Stomach (tissue), 9 donors: ENCODE measurements around the gene MTMR3. TPM values are rescaled to one million over a fixed set of nuclear protein-coding genes. Genes with fewer than 3 reads are reported as not detected.
"Not testable (repeated sequence)": the region's sequence is repeated elsewhere in the genome, so short reads cannot be mapped to it uniquely, and the experiment has no call there.

Source experiments
- DNase-seq, 2 donors: peaks; one replicate each; pipeline versions ENCODE4 v3.0.0 to v3.0.0-alpha.2; 2013 to 2019
- H3K27ac ChIP-seq, 5 donors: fragments of 200-600 bp in 4 of 5; sonication (generic) in 4 of 5; one replicate each; pipeline ENCODE4 v1.5.1; 2013 to 2019; ENCODE audit warnings: mild to moderate bottlenecking in 1 of 5, moderate library complexity in 1 of 5
- H3K27me3 ChIP-seq, 3 donors: fragments of 200-600 bp; sonication (generic); one replicate each; pipeline ENCODE4 v1.5.1; 2017 to 2019; ENCODE audit warnings: mixed run types in 1 of 3
- H3K36me3 ChIP-seq, 4 donors: fragments of 200-600 bp; sonication (generic); 1 replicate in 3 of 4; 2 replicates in 1 of 4; pipeline ENCODE4 v1.5.1; 2016 to 2019
- H3K4me1 ChIP-seq, 4 donors: fragments of 200-600 bp; sonication (generic); one replicate each; pipeline ENCODE4 v1.5.1; 2016 to 2019
- H3K4me3 ChIP-seq, 4 donors: fragments of 200-600 bp; sonication (generic) in 3 of 4; one replicate each; pipeline ENCODE4 v1.5.1; 2016 to 2019; ENCODE audit warnings: mild to moderate bottlenecking in 1 of 4
- H3K9me3 ChIP-seq, 4 donors: fragments of 200-600 bp; sonication (generic); one replicate each; pipeline ENCODE4 v1.5.1; 2016 to 2019
- CTCF ChIP-seq, 7 experiments: fragments of 450-650 bp in 4 of 7; fragments of 200-600 bp in 3 of 7; sonication (generic) in 3 of 7; IDR thresholded peaks; one replicate each; pipeline ENCODE4 v1.5.1; 2016 to 2019; ENCODE audit warnings: antibody characterized with exemption in 7 of 7, control low read depth in 2 of 7, mild to moderate bottlenecking in 1 of 7
- EP300 ChIP-seq: sonication (generic); formaldehyde crosslinking; IDR thresholded peaks from one replicate; pipeline ENCODE4 v1.6.1; 2017; ENCODE audit warnings: antibody characterized with exemption
- POLR2A ChIP-seq, 4 donors: fragments of 450-650 bp; IDR thresholded peaks; one replicate each; pipeline ENCODE4 v1.6.1; 2016; ENCODE audit warnings: antibody characterized with exemption in 4 of 4, control low read depth in 2 of 4, mild to moderate bottlenecking in 1 of 4, moderate library complexity in 1 of 4
- POLR2AphosphoS5 ChIP-seq, 3 donors: sonication (generic); formaldehyde crosslinking; IDR thresholded peaks; one replicate each; pipeline ENCODE4 v1.6.1; 2016; ENCODE audit warnings: antibody characterized with exemption in 3 of 3
- WGBS, 5 donors: extraction: QIAGEN DNeasy Blood & Tissue Kit in 3 of 5; methylation state at CpG; one replicate each; pipeline versions ENCODE4 v1.1.5 to v1.1.7; 2013 to 2018; 5-methylcytosine and 5-hydroxymethylcytosine counted together
- intact Hi-C: fragments of 100-400 bp; cut with DNase I; formaldehyde crosslinking; loops from one replicate; pipeline ENCODE4 v1.15.1; 2023; ENCODE audit warnings: low total_unique reads
- polyA plus RNA-seq, 3 donors: library from polyadenylated mRNA; stranded (reverse); fragments of 200-250 nt; gene quantifications; one replicate each; pipeline ENCODE4 v1.2.3, GENCODE V29; 2013
- total RNA-seq, 5 donors: library from RNA; depleted of rRNA; stranded (reverse); fragments of >200 nt; gene quantifications; one replicate each; pipeline versions ENCODE4 v1.1.0 to v1.2.3, GENCODE V29; 2014 to 2016
- donor health status: healthy with polysubstance abuse.
- donor health status: Bipolar disorder and iron deficiency.
- donor health status: healthy.

MTMR3 gene
- total and polyA plus RNA-seq, 8 donors = 7.3 to 120 (median 49.8) TPM

- no peaks in the 10 kb centered on the region for H3K27me3 ChIP-seq
- intact Hi-C loops = no loop called here
- no peaks in the 10 kb centered on the region for H3K36me3 ChIP-seq
- DNase-seq = no peak
- 94 to 100% (median 97%) methylated on average over 1 of the region's 1 CpG for WGBS, 5 donors
- H3K4me3 ChIP-seq = no peak overlapping the region
- no peak overlapping the region for H3K27ac ChIP-seq
- no peak for TF ChIP-seq CTCF (IDR thresholded peaks at IDR 0.05)
- no peak for TF ChIP-seq POLR2A (IDR thresholded peaks at IDR 0.05)
- TF ChIP-seq POLR2AphosphoS5 (IDR thresholded peaks at IDR 0.05) = no peak
- no peak for TF ChIP-seq EP300
- H3K9me3 ChIP-seq = peaks cover 0 to 12% (median 11%) of the 10 kb centered on the region in 4 donors
- H3K4me1 ChIP-seq = peaks cover 0 to 17% (median 12%) of the 10 kb centered on the region in 4 donors
Observed at GRCh38 chr22:30057375-30057774, 174.4 kb downstream of the MTMR3 start.

GRCh38 chr22:30059346-30060020 lies 176.5 kb downstream of the MTMR3 start:
- H3K4me3 ChIP-seq, H3K27me3 ChIP-seq, H3K4me1 ChIP-seq, DNase-seq, intact Hi-C loops, H3K36me3 ChIP-seq, H3K27ac ChIP-seq: not testable (repeated sequence)
- peaks cover 0 to 21% (median 20%) of the 10 kb centered on the region in 4 donors for H3K9me3 ChIP-seq
- 89 to 94% (median 93%) methylated on average over 11 to 20 of the region's 22 CpGs for WGBS, 5 donors

- H3K4me3 ChIP-seq, H3K36me3 ChIP-seq, H3K27me3 ChIP-seq, intact Hi-C loops, H3K27ac ChIP-seq, DNase-seq, H3K4me1 ChIP-seq: not testable (repeated sequence)
- 94 to 99% (median 96%) methylated on average over 6 of the region's 6 CpGs for WGBS, 5 donors
- peaks cover 0 to 37% (median 28%) of the 10 kb centered on the region in 4 donors for H3K9me3 ChIP-seq
Observed at GRCh38 chr22:30061094-30061493, 178.1 kb downstream of the MTMR3 start.

GRCh38 chr22:30062259-30062658 lies 179.3 kb downstream of the MTMR3 start:
- 66 to 91% (median 74%) methylated on average over 3 of the region's 3 CpGs for WGBS, 5 donors
- intact Hi-C loops = no loop called here
- no peak overlapping the region for H3K27ac ChIP-seq
- no peaks in the 10 kb centered on the region for H3K4me1 ChIP-seq
- H3K9me3 ChIP-seq = peaks cover 0 to 33% (median 23%) of the 10 kb centered on the region in 4 donors
- DNase-seq = no peak
- H3K4me3 ChIP-seq = no peak overlapping the region
- H3K36me3 ChIP-seq = no peaks in the 10 kb centered on the region
- TF ChIP-seq POLR2A (IDR thresholded peaks at IDR 0.05) (no peak), CTCF (IDR thresholded peaks at IDR 0.05) (no peak)
- H3K27me3 ChIP-seq = no peaks in the 10 kb centered on the region

- Histone ChIP-seq H3K27me3 (no peaks in the 10 kb centered on the region), H3K9me3 (peaks cover 0 to 27% (median 17%) of the 10 kb centered on the region in 4 donors), H3K36me3 (no peaks in the 10 kb centered on the region), H3K4me1 (no peaks in the 10 kb centered on the region), H3K27ac (no peak overlapping the region), H3K4me3 (no peak overlapping the region)
- intact Hi-C loops = no loop called here
- TF ChIP-seq EP300 (no peak), POLR2A (IDR thresholded peaks at IDR 0.05) (no peak), CTCF (IDR thresholded peaks at IDR 0.05) (no peak), POLR2AphosphoS5 (IDR thresholded peaks at IDR 0.05) (no peak)
- WGBS, 5 donors = 56 to 80% (median 69%) methylated on average over 1 of the region's 1 CpG
- no peak for DNase-seq
Observed at GRCh38 chr22:30062950-30063349, 180.0 kb downstream of the MTMR3 start.
